ENCODE data around the gene FAM161B.

DNA sequence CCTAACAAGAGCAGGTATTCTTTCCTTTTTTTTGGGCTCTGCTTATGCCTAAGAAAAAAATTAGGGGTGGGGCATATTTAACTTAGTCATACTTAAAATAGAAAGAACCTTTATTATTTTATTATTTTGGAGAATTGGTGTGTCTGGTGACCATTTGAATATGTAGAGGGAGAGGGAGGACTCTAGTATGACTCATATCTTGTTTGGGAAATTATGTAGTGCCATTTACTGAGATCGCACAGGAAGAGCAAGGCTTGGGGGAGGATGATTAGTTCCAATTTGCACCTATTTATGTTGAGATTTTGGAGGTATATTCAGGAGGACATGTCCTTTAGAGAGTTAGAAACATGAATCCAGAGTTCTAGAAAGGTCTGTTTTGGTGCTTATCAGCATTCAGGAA lies 53.4 kb downstream of the FAM161B start:
- TF ChIP-seq CTCF (IDR thresholded peaks at IDR 0.05; ENCODE audit: insufficient read depth, low read length, poor library complexity, severe bottlenecking) (no peak), EZH2phosphoT487 (conservative IDR thresholded peaks at IDR 0.05; ENCODE audit: low read length) (no peak)

Data from SU-DHL-6 (cell line).